GM12878 (cell line): ENCODE measurements around the gene NPR2. TPM values are rescaled to one million over a fixed set of nuclear protein-coding genes. Genes with fewer than 3 reads are reported as not detected.
A peak's percentile ranks its signal among the peaks of the same experiment; 100 is the strongest.

ENCODE experiments used
- CREM ChIP-seq: IDR thresholded peaks from 2 replicates; pipeline ENCODE4 v1.6.1; 2014; ENCODE audit warnings: antibody characterized with exemption, low read depth
- DPF2 ChIP-seq: fragments of 450-650 bp; IDR thresholded peaks from 2 replicates; pipeline ENCODE4 v1.6.1; 2017; ENCODE audit warnings: mild to moderate bottlenecking
- HDGF ChIP-seq: fragments of 450-650 bp; IDR thresholded peaks from 2 replicates; pipeline ENCODE4 v1.6.1; 2016; ENCODE audit warnings: antibody characterized with exemption
- LARP7 ChIP-seq: fragments of 450-650 bp; IDR thresholded peaks from 2 replicates; pipeline ENCODE4 v1.6.1; 2017; ENCODE audit warnings: mild to moderate bottlenecking
- MEF2B ChIP-seq: fragments of 450-650 bp; IDR thresholded peaks from 2 replicates; pipeline ENCODE4 v1.6.1; 2018; ENCODE audit warnings: mild to moderate bottlenecking, moderate library complexity; ENCODE audit not compliant: partially characterized antibody, poor library complexity, severe bottlenecking
- MXI1 ChIP-seq: fragments of 150-350 bp; IDR thresholded peaks from 2 replicates; pipeline ENCODE4 v1.6.1; 2011; ENCODE audit warnings: low read depth, mild to moderate bottlenecking, inconsistent platforms, low read length, improper control_type of control experiment
- NFIC ChIP-seq: IDR thresholded peaks from 2 replicates; pipeline ENCODE4 v1.6.1; 2012; ENCODE audit warnings: low read depth, mild to moderate bottlenecking, inconsistent platforms, low read length, moderate library complexity
- NFYB ChIP-seq: IDR thresholded peaks from 2 replicates; pipeline ENCODE4 v1.6.1; 2011; ENCODE audit warnings: low read depth, mild to moderate bottlenecking, low read length, improper control_type of control experiment, moderate library complexity; ENCODE audit not compliant: insufficient read depth
- NR2C1 ChIP-seq: fragments of 450-650 bp; IDR thresholded peaks from 2 replicates; pipeline ENCODE4 v1.6.1; 2017; ENCODE audit warnings: antibody characterized with exemption, mild to moderate bottlenecking, moderate library complexity
- NR2F1 ChIP-seq: fragments of 450-650 bp; conservative IDR thresholded peaks from 2 replicates; pipeline ENCODE4 v1.6.1; 2017; ENCODE audit warnings: mild to moderate bottlenecking
- RBBP5 ChIP-seq: fragments of 200-600 bp; sonication (generic); conservative IDR thresholded peaks from 2 replicates; pipeline ENCODE4 v1.6.1; 2016
- SIN3A ChIP-seq: IDR thresholded peaks from 2 replicates; pipeline ENCODE4 v1.6.1; 2012; ENCODE audit warnings: low read depth, low read length, improper control_type of control experiment
- SKIL ChIP-seq: fragments of 450-650 bp; IDR thresholded peaks from 2 replicates; pipeline ENCODE4 v1.6.1; 2017; ENCODE audit warnings: mild to moderate bottlenecking, low read depth, inconsistent platforms; ENCODE audit not compliant: poor library complexity, severe bottlenecking
- SP1 ChIP-seq: IDR thresholded peaks from one replicate; pipeline ENCODE4 v1.6.1; 2011; ENCODE audit warnings: low read depth, low read length
- TAF1 ChIP-seq: IDR thresholded peaks from 2 replicates; pipeline ENCODE4 v1.6.1; 2011; ENCODE audit warnings: mild to moderate bottlenecking, low read depth, low read length, borderline replicate concordance
- ZNF274 ChIP-seq: IDR thresholded peaks from one replicate; pipeline ENCODE4 v1.8.0; 2011; ENCODE audit not compliant: insufficient read length, insufficient read depth
- ZNF384 ChIP-seq: IDR thresholded peaks from 2 replicates; pipeline ENCODE4 v1.6.1; 2012; ENCODE audit warnings: low read depth, mild to moderate bottlenecking, low read length, improper control_type of control experiment, borderline replicate concordance
- ZNF622 ChIP-seq: fragments of 450-650 bp; IDR thresholded peaks from 2 replicates; pipeline ENCODE4 v1.6.1; 2017; ENCODE audit warnings: mild to moderate bottlenecking, inconsistent platforms
- polyA plus RNA-seq, 11 experiments: library from polyadenylated mRNA; depleted of rRNA in 4 of 11; unstranded in 6 of 11; stranded (reverse) in 5 of 11; fragments of >200 nt; fragmentation: Nextera tagmentation in 4 of 11; fragmentation: Illumina TruSeq in 1 of 11; extraction: Ambion mirVana in 4 of 11; extraction: Trizol in 1 of 11; gene quantifications; 1 replicate in 1 of 11; 2 replicates in 10 of 11; pipeline versions ENCODE4 v1.2.1 to v1.2.3, GENCODE V29; 2011 to 2016; ENCODE audit warnings: inconsistent platforms in 2 of 11, missing spikeins in 2 of 11, low read depth in 1 of 11
- total RNA-seq, 4 experiments: library from RNA; depleted of rRNA in 3 of 4; stranded (reverse); fragments of >200 nt in 3 of 4; fragmentation: Illumina TruSeq in 1 of 4; extraction: Trizol in 1 of 4; gene quantifications; 2 replicates each; pipeline versions ENCODE4 v1.2.1 to v1.2.3, GENCODE V29; 2013 to 2021
- TF ChIP-seq, protein P1 (sequence below): IDR thresholded peaks from 2 replicates; pipeline ENCODE4 v1.6.1; 2012; ENCODE audit warnings: low read depth, low read length, improper control_type of control experiment
- TF ChIP-seq, protein P2 (sequence below): fragments of 450-650 bp; IDR thresholded peaks from 2 replicates; pipeline ENCODE4 v1.6.1; 2017; ENCODE audit warnings: mild to moderate bottlenecking, moderate library complexity
- TF ChIP-seq, protein P3 (sequence below): fragments of 450-650 bp; formaldehyde crosslinking; IDR thresholded peaks from 2 replicates; pipeline ENCODE4 v1.5.0; 2022; ENCODE audit warnings: mild to moderate bottlenecking, missing genetic modification characterization

The NPR2 gene
- total and polyA plus RNA-seq, 10 of the 15 experiments (the other 5 are each of a cell fraction or from before 2014, with no cell fraction given): 2.0 to 20.9 (median 6.8) TPM

- TF ChIP-seq HDGF: no peak
- no peak for TF ChIP-seq MXI1
- TF ChIP-seq LARP7: no peak
- TF ChIP-seq SP1: no peak
- TF ChIP-seq MEF2B: peak; percentile 67
- TF ChIP-seq DPF2: 0 out of 2 replicates have a peak, but pooled peaks have one; percentile 20
- peak; percentile 55; the same call in 1 of the 2 replicates for TF ChIP-seq NFIC
- no peak for TF ChIP-seq ZNF384
- TF ChIP-seq TAF1: no peak
- no peak for TF ChIP-seq ZNF274
- TF ChIP-seq RBBP5: no peak
- TF ChIP-seq CREM: peak; percentile 50; the same call in 1 of the 2 replicates
- no peak for TF ChIP-seq SIN3A
- TF ChIP-seq, protein P1, sequence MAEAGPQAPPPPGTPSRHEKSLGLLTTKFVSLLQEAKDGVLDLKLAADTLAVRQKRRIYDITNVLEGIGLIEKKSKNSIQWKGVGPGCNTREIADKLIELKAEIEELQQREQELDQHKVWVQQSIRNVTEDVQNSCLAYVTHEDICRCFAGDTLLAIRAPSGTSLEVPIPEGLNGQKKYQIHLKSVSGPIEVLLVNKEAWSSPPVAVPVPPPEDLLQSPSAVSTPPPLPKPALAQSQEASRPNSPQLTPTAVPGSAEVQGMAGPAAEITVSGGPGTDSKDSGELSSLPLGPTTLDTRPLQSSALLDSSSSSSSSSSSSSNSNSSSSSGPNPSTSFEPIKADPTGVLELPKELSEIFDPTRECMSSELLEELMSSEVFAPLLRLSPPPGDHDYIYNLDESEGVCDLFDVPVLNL: no peak
- TF ChIP-seq, protein P2, sequence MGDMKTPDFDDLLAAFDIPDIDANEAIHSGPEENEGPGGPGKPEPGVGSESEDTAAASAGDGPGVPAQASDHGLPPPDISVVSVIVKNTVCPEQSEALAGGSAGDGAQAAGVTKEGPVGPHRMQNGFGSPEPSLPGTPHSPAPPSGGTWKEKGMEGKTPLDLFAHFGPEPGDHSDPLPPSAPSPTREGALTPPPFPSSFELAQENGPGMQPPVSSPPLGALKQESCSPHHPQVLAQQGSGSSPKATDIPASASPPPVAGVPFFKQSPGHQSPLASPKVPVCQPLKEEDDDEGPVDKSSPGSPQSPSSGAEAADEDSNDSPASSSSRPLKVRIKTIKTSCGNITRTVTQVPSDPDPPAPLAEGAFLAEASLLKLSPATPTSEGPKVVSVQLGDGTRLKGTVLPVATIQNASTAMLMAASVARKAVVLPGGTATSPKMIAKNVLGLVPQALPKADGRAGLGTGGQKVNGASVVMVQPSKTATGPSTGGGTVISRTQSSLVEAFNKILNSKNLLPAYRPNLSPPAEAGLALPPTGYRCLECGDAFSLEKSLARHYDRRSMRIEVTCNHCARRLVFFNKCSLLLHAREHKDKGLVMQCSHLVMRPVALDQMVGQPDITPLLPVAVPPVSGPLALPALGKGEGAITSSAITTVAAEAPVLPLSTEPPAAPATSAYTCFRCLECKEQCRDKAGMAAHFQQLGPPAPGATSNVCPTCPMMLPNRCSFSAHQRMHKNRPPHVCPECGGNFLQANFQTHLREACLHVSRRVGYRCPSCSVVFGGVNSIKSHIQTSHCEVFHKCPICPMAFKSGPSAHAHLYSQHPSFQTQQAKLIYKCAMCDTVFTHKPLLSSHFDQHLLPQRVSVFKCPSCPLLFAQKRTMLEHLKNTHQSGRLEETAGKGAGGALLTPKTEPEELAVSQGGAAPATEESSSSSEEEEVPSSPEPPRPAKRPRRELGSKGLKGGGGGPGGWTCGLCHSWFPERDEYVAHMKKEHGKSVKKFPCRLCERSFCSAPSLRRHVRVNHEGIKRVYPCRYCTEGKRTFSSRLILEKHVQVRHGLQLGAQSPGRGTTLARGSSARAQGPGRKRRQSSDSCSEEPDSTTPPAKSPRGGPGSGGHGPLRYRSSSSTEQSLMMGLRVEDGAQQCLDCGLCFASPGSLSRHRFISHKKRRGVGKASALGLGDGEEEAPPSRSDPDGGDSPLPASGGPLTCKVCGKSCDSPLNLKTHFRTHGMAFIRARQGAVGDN: no peak
- no peak for TF ChIP-seq NR2C1
- TF ChIP-seq, protein P3, sequence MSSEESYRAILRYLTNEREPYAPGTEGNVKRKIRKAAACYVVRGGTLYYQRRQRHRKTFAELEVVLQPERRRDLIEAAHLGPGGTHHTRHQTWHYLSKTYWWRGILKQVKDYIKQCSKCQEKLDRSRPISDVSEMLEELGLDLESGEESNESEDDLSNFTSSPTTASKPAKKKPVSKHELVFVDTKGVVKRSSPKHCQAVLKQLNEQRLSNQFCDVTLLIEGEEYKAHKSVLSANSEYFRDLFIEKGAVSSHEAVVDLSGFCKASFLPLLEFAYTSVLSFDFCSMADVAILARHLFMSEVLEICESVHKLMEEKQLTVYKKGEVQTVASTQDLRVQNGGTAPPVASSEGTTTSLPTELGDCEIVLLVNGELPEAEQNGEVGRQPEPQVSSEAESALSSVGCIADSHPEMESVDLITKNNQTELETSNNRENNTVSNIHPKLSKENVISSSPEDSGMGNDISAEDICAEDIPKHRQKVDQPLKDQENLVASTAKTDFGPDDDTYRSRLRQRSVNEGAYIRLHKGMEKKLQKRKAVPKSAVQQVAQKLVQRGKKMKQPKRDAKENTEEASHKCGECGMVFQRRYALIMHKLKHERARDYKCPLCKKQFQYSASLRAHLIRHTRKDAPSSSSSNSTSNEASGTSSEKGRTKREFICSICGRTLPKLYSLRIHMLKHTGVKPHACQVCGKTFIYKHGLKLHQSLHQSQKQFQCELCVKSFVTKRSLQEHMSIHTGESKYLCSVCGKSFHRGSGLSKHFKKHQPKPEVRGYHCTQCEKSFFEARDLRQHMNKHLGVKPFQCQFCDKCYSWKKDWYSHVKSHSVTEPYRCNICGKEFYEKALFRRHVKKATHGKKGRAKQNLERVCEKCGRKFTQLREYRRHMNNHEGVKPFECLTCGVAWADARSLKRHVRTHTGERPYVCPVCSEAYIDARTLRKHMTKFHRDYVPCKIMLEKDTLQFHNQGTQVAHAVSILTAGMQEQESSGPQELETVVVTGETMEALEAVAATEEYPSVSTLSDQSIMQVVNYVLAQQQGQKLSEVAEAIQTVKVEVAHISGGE (CRISPR knock-in tag): no peak
- TF ChIP-seq NFYB: no peak
- TF ChIP-seq NR2F1: no peak
- TF ChIP-seq ZNF622: no peak
- no peak for TF ChIP-seq SKIL
These were observed 53.4 kb downstream of the NPR2 start (continued) for GRCh38 chr9:35844628-35845270.
